CD4-positive, alpha-beta T cell treated with Interleukin-1 beta for 1 hour (primary cell): Measurements from ENCODE around the gene CPXM2.

Experiments used
- DNase-seq, 2 donors: peaks; one replicate each; pipeline ENCODE4 v3.0.0-alpha.2; 2020 to 2022

Gene CPXM2

GRCh38 chr10:123903621-123904020, 12.0 kb upstream of the CPXM2 start:
- no peak for DNase-seq

GRCh38 chr10:123901621-123902020, 10.0 kb upstream of the CPXM2 start:
- no peak for DNase-seq

GRCh38 chr10:123897146-123897545, 5.5 kb upstream of the CPXM2 start:
- no peak for DNase-seq

GRCh38 chr10:123896246-123896927, 4.8 kb upstream of the CPXM2 start:
- no peak for DNase-seq

GRCh38 chr10:123893651-123894050, 2.0 kb upstream of the CPXM2 start:
- DNase-seq, result no peak

GRCh38 chr10:123890756-123891143, 857 bp downstream of the CPXM2 start:
- no peak for DNase-seq

- no peak for DNase-seq
These were observed 1.4 kb downstream of the CPXM2 start for GRCh38 chr10:123890226-123890625.

- DNase-seq, result no peak
These were observed 1.8 kb downstream of the CPXM2 start for GRCh38 chr10:123889821-123890220.

- DNase-seq, result no peak
These were observed 2.9 kb downstream of the CPXM2 start for GRCh38 chr10:123888751-123889150.

GRCh38 chr10:123888256-123888655, 3.4 kb downstream of the CPXM2 start:
- no peak for DNase-seq

GRCh38 chr10:123886292-123886691, 5.3 kb downstream of the CPXM2 start:
- no peak for DNase-seq

GRCh38 chr10:123885406-123886170, 6.0 kb downstream of the CPXM2 start:
- DNase-seq, result no peak

- DNase-seq, result no peak
These were observed 6.7 kb downstream of the CPXM2 start for GRCh38 chr10:123884907-123885381.

GRCh38 chr10:123884351-123884906, 7.2 kb downstream of the CPXM2 start:
- DNase-seq, result no peak

- DNase-seq, result no peak
These were observed 7.8 kb downstream of the CPXM2 start for GRCh38 chr10:123883673-123884320.

GRCh38 chr10:123882681-123883445, 8.7 kb downstream of the CPXM2 start:
- DNase-seq, result no peak

GRCh38 chr10:123882177-123882576, 9.4 kb downstream of the CPXM2 start:
- DNase-seq, result no peak

GRCh38 chr10:123879606-123880257, 11.9 kb downstream of the CPXM2 start:
- DNase-seq, result no peak

GRCh38 chr10:123878666-123879303, 12.8 kb downstream of the CPXM2 start:
- no peak for DNase-seq

- DNase-seq, result no peak
These were observed 21.3 kb downstream of the CPXM2 start for GRCh38 chr10:123870260-123870659.

- DNase-seq, result no peak
These were observed 22.6 kb downstream of the CPXM2 start for GRCh38 chr10:123869020-123869414.
